Forelimb muscle (tissue), 1 donor: ENCODE results near the gene OSBPL3. TPM values are rescaled to one million over a fixed set of nuclear protein-coding genes. Genes with fewer than 3 reads are reported as not detected.

Experiments
- DNase-seq: peaks from one replicate; pipeline ENCODE4 v3.0.0-alpha.2; 2013; ENCODE audit warnings: low read depth
- polyA plus RNA-seq: library from polyadenylated mRNA; unstranded; fragments of 120-200 nt; gene quantifications from one replicate; pipeline ENCODE4 v1.2.1, GENCODE V29; 2013; ENCODE audit not compliant: insufficient read length

The OSBPL3 gene
- polyA plus RNA-seq, 1 donor: 3.5 TPM

GRCh38 chr7:24980534-24981170 lies 674 bp upstream of the OSBPL3 start:
- no peak for DNase-seq

- no peak for DNase-seq
These were observed 512 bp downstream of the OSBPL3 start for GRCh38 chr7:24979470-24979862.

GRCh38 chr7:24978843-24979469 lies 1.0 kb downstream of the OSBPL3 start:
- no peak for DNase-seq

- no peak for DNase-seq
These were observed 4.2 kb downstream of the OSBPL3 start for GRCh38 chr7:24975644-24976260.

GRCh38 chr7:24975172-24975571 lies 4.8 kb downstream of the OSBPL3 start:
- DNase-seq: no peak

- DNase-seq: no peak
These were observed 5.7 kb downstream of the OSBPL3 start for GRCh38 chr7:24974026-24974832.

- no peak for DNase-seq
These were observed 7.0 kb downstream of the OSBPL3 start for GRCh38 chr7:24972991-24973390.

- DNase-seq: no peak
These were observed 7.9 kb downstream of the OSBPL3 start for GRCh38 chr7:24972166-24972477.

GRCh38 chr7:24971333-24972165 lies 8.4 kb downstream of the OSBPL3 start:
- no peak for DNase-seq

GRCh38 chr7:24970676-24971075 lies 9.3 kb downstream of the OSBPL3 start:
- DNase-seq: no peak

GRCh38 chr7:24968165-24968564 lies 11.8 kb downstream of the OSBPL3 start:
- no peak for DNase-seq

- no peak for DNase-seq
These were observed 12.3 kb downstream of the OSBPL3 start for GRCh38 chr7:24967696-24968095.

- DNase-seq: no peak
These were observed 13.2 kb downstream of the OSBPL3 start for GRCh38 chr7:24966802-24967201.

- DNase-seq: no peak
These were observed 13.9 kb downstream of the OSBPL3 start for GRCh38 chr7:24965831-24966708.

- DNase-seq: no peak
These were observed 15.8 kb downstream of the OSBPL3 start for GRCh38 chr7:24964191-24964590.

- DNase-seq: no peak
These were observed 16.8 kb downstream of the OSBPL3 start for GRCh38 chr7:24963218-24963617.

- no peak for DNase-seq
These were observed 17.5 kb downstream of the OSBPL3 start for GRCh38 chr7:24962418-24962962.

- no peak for DNase-seq
These were observed 20.1 kb downstream of the OSBPL3 start for GRCh38 chr7:24959735-24960485.

GRCh38 chr7:24958399-24958798 lies 21.6 kb downstream of the OSBPL3 start:
- no peak for DNase-seq

- no peak for DNase-seq
These were observed 24.0 kb downstream of the OSBPL3 start for GRCh38 chr7:24956021-24956420.
